IMR-90 (cell line): ENCODE results near the gene ASTN2. TPM values are rescaled to one million over a fixed set of nuclear protein-coding genes. Genes with fewer than 3 reads are reported as not detected.

Experiments used
- ATAC-seq: fragments of 200-7000 bp; cut with Tn5 transposase; 2 replicates; pipeline ENCODE4 v1.9.1; 2020; ENCODE audit warnings: low read depth, mild to moderate bottlenecking, moderate library complexity
- BruUV-seq: library from RNA; stranded (reverse); fragments of 400-500 nt; replicated peaks from 2 replicates; lab custom pipeline; 2021; lab: Mats Ljungman, UMichigan
- CTCF ChIA-PET: fragments of 300-600 bp; formaldehyde crosslinking; extraction: SDS; loops from one replicate; lab custom pipeline; 2021; ENCODE audit warnings: antibody characterized with exemption; lab: Yijun Ruan, JAX
- POLR2A ChIA-PET: fragments of 300-600 bp; sonication (Branson Sonifier 250); formaldehyde crosslinking; loops from one replicate; lab custom pipeline; 2022; ENCODE audit warnings: antibody characterized with exemption; ENCODE audit not compliant: unreplicated experiment; lab: Charles Lee
- DNase-seq: peaks from one replicate; pipeline ENCODE4 v3.0.0; 2013
- H2AFZ ChIP-seq: replicated peaks from 2 replicates; pipeline ENCODE3; 2013; ENCODE audit warnings: low read length, mild to moderate bottlenecking; ENCODE audit not compliant: poor library complexity
- H2AK5ac ChIP-seq: 2 replicates; pipeline ENCODE4 v1.6.1; 2013; ENCODE audit warnings: low read depth, low read length, inconsistent platforms
- H2AK9ac ChIP-seq: replicated peaks from 2 replicates; pipeline ENCODE3; 2013; ENCODE audit warnings: mild to moderate bottlenecking, low read depth, low read length, moderate library complexity; ENCODE audit not compliant: poor library complexity
- H2BK120ac ChIP-seq: 2 replicates; pipeline ENCODE4 v1.6.1; 2013; ENCODE audit warnings: low read depth, low read length, inconsistent platforms
- H2BK15ac ChIP-seq: 3 replicates; pipeline ENCODE4 v1.6.1; 2013; ENCODE audit warnings: low read depth, low read length, inconsistent platforms
- H2BK20ac ChIP-seq: 2 replicates; pipeline ENCODE4 v1.6.1; 2013; ENCODE audit warnings: low read depth, mild to moderate bottlenecking, inconsistent platforms, low read length, moderate library complexity
- H2BK5ac ChIP-seq: 2 replicates; pipeline ENCODE4 v1.6.1; 2013; ENCODE audit warnings: mild to moderate bottlenecking, low read depth, low read length, inconsistent platforms; ENCODE audit not compliant: poor library complexity, severe bottlenecking
- H3K14ac ChIP-seq: replicated peaks from 2 replicates; pipeline ENCODE4 v1.6.1; 2013; ENCODE audit warnings: low read depth, low read length, inconsistent platforms
- H3K18ac ChIP-seq: 2 replicates; pipeline ENCODE4 v1.6.1; 2013; ENCODE audit warnings: low read depth, low read length, control low read depth
- H3K23ac ChIP-seq: 2 replicates; pipeline ENCODE4 v1.6.1; 2013; ENCODE audit warnings: low read depth, low read length, inconsistent platforms
- H3K27ac ChIP-seq: 2 replicates; pipeline ENCODE4 v1.5.1; 2013; ENCODE audit warnings: mild to moderate bottlenecking, control low read depth, low read length; ENCODE audit not compliant: insufficient read depth
- H3K27me3 ChIP-seq: 2 replicates; pipeline ENCODE4 v1.6.1; 2013; ENCODE audit warnings: low read length; ENCODE audit not compliant: control insufficient read depth, insufficient read depth
- H3K36me3 ChIP-seq: 2 replicates; pipeline ENCODE4 v1.6.1; 2013; ENCODE audit warnings: low read length, mixed read lengths; ENCODE audit not compliant: control insufficient read depth, insufficient read depth
- H3K4ac ChIP-seq: 2 replicates; pipeline ENCODE4 v1.6.1; 2013; ENCODE audit warnings: low read depth, low read length, inconsistent platforms
- H3K4me1 ChIP-seq: 2 replicates; pipeline ENCODE4 v1.6.1; 2013; ENCODE audit warnings: low read length, mixed read lengths; ENCODE audit not compliant: control insufficient read depth, insufficient read depth
- H3K4me2 ChIP-seq: 2 replicates; pipeline ENCODE4 v1.6.1; 2013; ENCODE audit warnings: low read depth, mild to moderate bottlenecking, control low read depth, low read length, moderate library complexity
- H3K4me3 ChIP-seq: 2 replicates; pipeline ENCODE4 v1.5.1; 2013; ENCODE audit warnings: low read depth, mild to moderate bottlenecking, control low read depth, low read length, moderate library complexity; ENCODE audit not compliant: insufficient read depth
- H3K56ac ChIP-seq: 2 replicates; pipeline ENCODE4 v1.6.1; 2013; ENCODE audit warnings: low read length, inconsistent platforms; ENCODE audit not compliant: insufficient read depth; ENCODE audit errors: extremely low read depth
- H3K79me1 ChIP-seq, 2 experiments: 2 replicates each; pipeline ENCODE4 v1.6.1; 2013; ENCODE audit warnings: low read length in 2 of 2, inconsistent platforms in 1 of 2, low read depth in 1 of 2
- H3K9ac ChIP-seq: 2 replicates; pipeline ENCODE4 v1.6.1; 2013; ENCODE audit warnings: low read depth, low read length, control low read depth
- H3K9me1 ChIP-seq: 2 replicates; pipeline ENCODE4 v1.6.1; 2013; ENCODE audit warnings: low read length, inconsistent platforms; ENCODE audit not compliant: insufficient read depth
- H3K9me3 ChIP-seq: 2 replicates; pipeline ENCODE4 v1.6.1; 2013; ENCODE audit warnings: low read length; ENCODE audit not compliant: control insufficient read depth, insufficient read depth
- H4K20me1 ChIP-seq: 2 replicates; pipeline ENCODE4 v1.6.1; 2013; ENCODE audit warnings: low read length, inconsistent platforms; ENCODE audit not compliant: insufficient read depth
- H4K5ac ChIP-seq: 2 replicates; pipeline ENCODE4 v1.6.1; 2013; ENCODE audit warnings: mild to moderate bottlenecking, low read depth, low read length, control low read depth
- H4K8ac ChIP-seq, 2 experiments: 2 replicates each; pipeline ENCODE4 v1.6.1; 2013; ENCODE audit warnings: low read depth in 2 of 2, low read length in 2 of 2, control low read depth in 1 of 2, inconsistent platforms in 1 of 2
- H4K91ac ChIP-seq: 2 replicates; pipeline ENCODE4 v1.6.1; 2013; ENCODE audit warnings: low read depth, low read length, inconsistent platforms; ENCODE audit not compliant: insufficient read depth
- BHLHE40 ChIP-seq: fragments of 150-350 bp; IDR thresholded peaks from 2 replicates; pipeline ENCODE4 v1.6.1; 2016; ENCODE audit warnings: mild to moderate bottlenecking, low read depth, low read length
- CEBPB ChIP-seq: IDR thresholded peaks from 2 replicates; pipeline ENCODE4 v1.6.1; 2012; ENCODE audit warnings: low read depth, low read length, improper control_type of control experiment
- CHD1 ChIP-seq: IDR thresholded peaks from 2 replicates; pipeline ENCODE4 v1.6.1; 2012; ENCODE audit warnings: low read depth, low read length, improper control_type of control experiment
- CTCF ChIP-seq: conservative IDR thresholded peaks from 2 replicates; pipeline ENCODE4 v1.5.1; 2012; ENCODE audit warnings: mild to moderate bottlenecking, low read depth, low read length, improper control_type of control experiment
- ELK1 ChIP-seq: fragments of 150-350 bp; IDR thresholded peaks from 2 replicates; pipeline ENCODE4 v1.6.1; 2016; ENCODE audit warnings: low read depth, mild to moderate bottlenecking, low read length, moderate library complexity, borderline replicate concordance
- MAFK ChIP-seq: IDR thresholded peaks from 2 replicates; pipeline ENCODE4 v1.6.1; 2012; ENCODE audit warnings: low read depth, low read length, improper control_type of control experiment
- MAZ ChIP-seq: IDR thresholded peaks from 2 replicates; pipeline ENCODE4 v1.6.1; 2012; ENCODE audit warnings: low read depth, mild to moderate bottlenecking, low read length, improper control_type of control experiment, moderate library complexity, borderline replicate concordance
- MXI1 ChIP-seq: IDR thresholded peaks from 2 replicates; pipeline ENCODE4 v1.6.1; 2012; ENCODE audit warnings: low read depth, mild to moderate bottlenecking, low read length, moderate library complexity, borderline replicate concordance
- RAD21 ChIP-seq: IDR thresholded peaks from 2 replicates; pipeline ENCODE4 v1.6.1; 2012; ENCODE audit warnings: low read length, improper control_type of control experiment
- RCOR1 ChIP-seq: IDR thresholded peaks from 2 replicates; pipeline ENCODE4 v1.6.1; 2012; ENCODE audit warnings: mild to moderate bottlenecking, low read length, improper control_type of control experiment; ENCODE audit not compliant: insufficient replicate concordance
- RFX5 ChIP-seq: IDR thresholded peaks from 2 replicates; pipeline ENCODE4 v1.8.0; 2012; ENCODE audit warnings: low read depth, mild to moderate bottlenecking, low read length, moderate library complexity
- SMC3 ChIP-seq: fragments of 150-350 bp; IDR thresholded peaks from 2 replicates; pipeline ENCODE4 v1.6.1; 2016; ENCODE audit warnings: low read depth, mild to moderate bottlenecking, antibody characterized with exemption, low read length, moderate library complexity
- USF2 ChIP-seq: fragments of 150-350 bp; IDR thresholded peaks from 2 replicates; pipeline ENCODE4 v1.6.1; 2017; ENCODE audit warnings: mild to moderate bottlenecking, antibody characterized with exemption, low read length, low read depth
- WGBS, 2 experiments: methylation state at CpG; one replicate each; pipeline versions ENCODE4 v1.1.5 to v1.1.7; 2013; ENCODE audit warnings: missing lambda C conversion rate in 2 of 2; ENCODE audit not compliant: insufficient read length in 1 of 2; ENCODE audit errors: extremely low coverage in 2 of 2; 5-methylcytosine and 5-hydroxymethylcytosine counted together
- dilution Hi-C: fragments of 300-500 bp; cut with HindIII; formaldehyde crosslinking; loops from one replicate; pipeline ENCODE4 v1.14.3; 2018; ENCODE audit warnings: low sequenced_read_pairs; ENCODE audit not compliant: unreplicated experiment
- in situ Hi-C: fragments of 300-500 bp; cut with MboI; formaldehyde crosslinking; loops from 3 replicates; pipeline ENCODE4 v1.14.3; 2019; ENCODE audit warnings: low sequenced_read_pairs, inconsistent platforms, mixed read lengths
- intact Hi-C: fragments of 100-400 bp; cut with micrococcal nuclease; formaldehyde crosslinking; loops from 2 replicates; pipeline ENCODE4 v1.10.0; 2022
- polyA plus RNA-seq, 3 experiments: library from polyadenylated mRNA; depleted of rRNA; stranded (reverse); fragments of >200 nt; gene quantifications; 2 replicates each; pipeline ENCODE4 v1.2.3, GENCODE V29; 2012; ENCODE audit warnings: low replicate concordance in 1 of 3
- total RNA-seq: library from RNA; depleted of rRNA; stranded (reverse); fragments of >200 nt; gene quantifications from 2 replicates; pipeline ENCODE4 v1.2.3, GENCODE V29; 2012

ASTN2 gene
- total and polyA plus RNA-seq, 2 of the 4 experiments (the other 2 are of a cell fraction), result 3.8 to 6.8 TPM

GRCh38 chr9:117135501-117136098 is 279.3 kb downstream of the ASTN2 start:
- Histone ChIP-seq H4K20me1 (no peaks in the 10 kb centered on the region), H3K27ac (no peak overlapping the region), H3K27me3 (no peaks in the 10 kb centered on the region), H2AK5ac (no peak overlapping the region), H3K4me1 (no peaks in the 10 kb centered on the region), H3K4ac (no peak overlapping the region), H3K36me3 (no peaks in the 10 kb centered on the region), H4K8ac (no peak overlapping the region), H2BK120ac (no peak overlapping the region), H2BK15ac (no peak overlapping the region), H3K23ac (no peak overlapping the region), H3K9ac (no peak overlapping the region), H3K9me3 (peaks cover 2% of the 10 kb centered on the region; the same call in 1 of the 2 replicates), H3K56ac (no peak overlapping the region), H3K79me1 (no peaks in the 10 kb centered on the region), H3K14ac (no peak overlapping the region), H2AK9ac (no peak overlapping the region), H3K18ac (no peak overlapping the region), H3K4me2 (no peak overlapping the region), H2BK20ac (no peak overlapping the region), H3K9me1 (no peaks in the 10 kb centered on the region), H2AFZ (no peak overlapping the region), H3K4me3 (no peak overlapping the region), H4K91ac (no peak overlapping the region), H2BK5ac (no peak overlapping the region), H4K5ac (no peak overlapping the region)
- DNase-seq, result no peak
- BruUV-seq, result no TSS peak
- POLR2A ChIA-PET, result no interaction called here
- in situ Hi-C loops, result no loop called here
- CTCF ChIA-PET, result no interaction called here
- intact Hi-C loops, result no loop called here
- dilution Hi-C loops, result no loop called here
- no peak for ATAC-seq
- 0% methylated on average over 1 of the region's 5 CpGs; no CpG with 5 or more reads in 1 of the 2 experiments for WGBS, 2 experiments
- TF ChIP-seq CEBPB, result no peak
- no peak for TF ChIP-seq CHD1
- TF ChIP-seq MAFK, result no peak
- TF ChIP-seq SMC3, result no peak
- TF ChIP-seq CTCF, result no peak
- no peak for TF ChIP-seq MAZ
- TF ChIP-seq USF2, result no peak
- no peak for TF ChIP-seq BHLHE40
- no peak for TF ChIP-seq ELK1
- TF ChIP-seq MXI1, result no peak
- TF ChIP-seq RCOR1, result no peak
- no peak for TF ChIP-seq RFX5
- TF ChIP-seq RAD21, result no peak
